Left forelimb (tissue), 1 donor: Measurements from ENCODE around the gene CLASRP.
"Not testable (repeated sequence)": the region's sequence is repeated elsewhere in the genome, so short reads cannot be mapped to it uniquely, and the experiment has no call there.

Source experiments
- DNase-seq: peaks from one replicate; pipeline ENCODE4 v3.0.0-alpha.2; 2018; ENCODE audit warnings: low spot score

The CLASRP gene

GRCh38 chr19:45038931-45039893, at the start of gene CLASRP:
CLASRP (plus strand) TSS chr19:45039045; CDS start chr19:45040213, 1,168 bp downstream.
- DNase-seq = peak; percentile 93

- DNase-seq = no peak
Measured at GRCh38 chr19:44990459-44990858, 48.4 kb upstream of the CLASRP start.

GRCh38 chr19:44990966-44991365, 47.9 kb upstream of the CLASRP start:
- DNase-seq = no peak

- DNase-seq = no peak
Measured at GRCh38 chr19:44992336-44993163, 46.3 kb upstream of the CLASRP start.

- no peak for DNase-seq
Measured at GRCh38 chr19:44993526-44993925, 45.3 kb upstream of the CLASRP start.

GRCh38 chr19:44993926-44994537, 44.8 kb upstream of the CLASRP start:
- no peak for DNase-seq

- DNase-seq = no peak
Measured at GRCh38 chr19:44998025-44998424, 40.8 kb upstream of the CLASRP start.

- DNase-seq = not testable (repeated sequence)
Measured at GRCh38 chr19:44999131-44999925, 39.5 kb upstream of the CLASRP start.

GRCh38 chr19:45000665-45001064, 38.2 kb upstream of the CLASRP start:
- DNase-seq = not testable (repeated sequence)

- DNase-seq = peak; percentile 96
Measured at GRCh38 chr19:45001087-45001739, 37.6 kb upstream of the CLASRP start, which contains the start of gene RELB. RELB (plus strand) TSS chr19:45001464; CDS start chr19:45001580, 116 bp downstream.

- no peak for DNase-seq
Measured at GRCh38 chr19:45003485-45003884, 35.4 kb upstream of the CLASRP start.

- no peak for DNase-seq
Measured at GRCh38 chr19:45005787-45006186, 33.1 kb upstream of the CLASRP start.

- no peak for DNase-seq
Measured at GRCh38 chr19:45008552-45008951, 30.3 kb upstream of the CLASRP start.

- DNase-seq = no peak
Measured at GRCh38 chr19:45009625-45010255, 29.1 kb upstream of the CLASRP start.

- no peak for DNase-seq
Measured at GRCh38 chr19:45010306-45010705, 28.5 kb upstream of the CLASRP start.

GRCh38 chr19:45011959-45012358, 26.9 kb upstream of the CLASRP start:
- no peak for DNase-seq

GRCh38 chr19:45016388-45017314, 22.2 kb upstream of the CLASRP start:
- no peak for DNase-seq

- no peak for DNase-seq
Measured at GRCh38 chr19:45019187-45019586, 19.7 kb upstream of the CLASRP start.

GRCh38 chr19:45020071-45020470, 18.8 kb upstream of the CLASRP start:
- no peak for DNase-seq
